Measurements from ENCODE around the gene MUS81.

The MUS81 gene

DNA sequence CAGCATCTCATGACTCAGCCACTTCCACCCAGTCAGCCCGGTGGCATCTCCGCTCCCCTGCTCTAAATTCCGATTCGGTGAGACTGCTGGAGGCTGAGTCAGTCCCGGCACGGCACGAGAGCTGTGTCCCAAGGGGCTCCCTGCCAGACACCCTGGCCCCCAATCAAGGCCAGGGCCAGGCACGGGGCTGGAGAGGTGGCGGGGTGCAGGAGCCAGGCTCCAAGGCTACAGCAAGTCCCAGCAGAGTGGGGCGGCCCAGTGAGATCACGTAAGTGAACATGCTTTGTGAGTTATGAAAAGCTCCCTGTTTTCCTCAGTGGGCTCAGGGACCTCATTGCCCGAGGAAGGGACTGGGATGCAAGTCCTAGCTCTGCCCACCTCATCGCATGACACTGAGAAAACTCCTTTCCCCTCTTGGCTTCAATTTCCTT is 55.6 kb downstream of the MUS81 start:
- Histone ChIP-seq H3K27ac (ENCODE audit: low read depth in 2 of 2, low read length in 2 of 2) (peak overlapping the region; percentile 26 to 70), H3K9me3 (ENCODE audit: control insufficient read depth in 2 of 2, low read length in 2 of 2) (no peaks in the 10 kb centered on the region), H3K4me3 (ENCODE audit: low read length in 2 of 2) (no peak overlapping the region), H3K9ac (ENCODE audit: low read depth in 1 of 2, low read length in 2 of 2) (no peak overlapping the region), H3K27me3 (ENCODE audit: control insufficient read depth in 2 of 2, insufficient read depth in 2 of 2, low read length in 2 of 2) (no peaks in the 10 kb centered on the region), H3K36me3 (ENCODE audit: control insufficient read depth in 2 of 2, insufficient read depth in 2 of 2, low read length in 2 of 2) (no peaks in the 10 kb centered on the region), H3K4me1 (ENCODE audit: control insufficient read depth in 2 of 2, insufficient read depth in 2 of 2, low read length in 2 of 2) (peaks cover 42 to 44% of the 10 kb centered on the region in 2 donors)

Data from mucosa of rectum (tissue), 2 donors.